ENCODE measurements around the gene RLN1.
"Not testable (repeated sequence)": the region's sequence is repeated elsewhere in the genome, so short reads cannot be mapped to it uniquely, and the experiment has no call there.

The RLN1 gene

GRCh38 chr9:5321058-5321457, 18.6 kb downstream of the RLN1 start:
- DNase-seq: no peak

- not testable (repeated sequence) for DNase-seq
Observed at GRCh38 chr9:5316406-5316805, 23.3 kb downstream of the RLN1 start.

DNA sequence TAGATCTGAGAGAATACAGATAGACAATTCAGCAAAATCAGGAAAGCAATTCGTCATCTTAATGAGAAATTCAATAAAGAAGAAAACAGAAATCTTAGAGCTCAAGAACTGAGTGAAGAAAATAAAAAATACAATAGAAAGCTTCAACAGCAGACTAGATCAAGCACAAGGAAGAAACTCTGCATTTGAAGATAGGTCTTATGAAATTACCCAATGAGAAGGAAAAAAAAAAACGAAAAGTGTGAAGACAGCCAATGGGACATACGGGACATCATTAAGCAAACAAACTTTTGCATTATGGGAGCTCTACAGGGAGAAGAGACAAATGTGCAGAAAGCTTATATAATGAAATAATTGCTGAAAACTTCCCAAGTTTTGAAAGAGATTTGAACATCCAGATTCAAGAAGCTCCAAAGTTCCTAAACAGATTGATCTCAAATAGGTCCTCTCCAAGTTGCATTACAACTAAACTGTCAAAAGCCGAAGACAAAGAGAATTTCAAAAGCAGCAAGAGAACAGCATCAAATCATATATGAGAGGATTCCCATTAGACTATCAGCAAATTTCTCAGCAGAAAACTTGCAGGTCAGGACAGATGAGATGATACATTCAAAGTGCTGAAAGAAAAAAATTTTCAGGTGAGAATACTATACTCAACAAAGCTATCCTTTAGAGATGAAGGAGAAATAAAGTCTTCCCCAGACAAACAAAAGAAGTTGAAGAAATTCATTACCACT, 24.3 kb downstream of the RLN1 start:
- no peak for DNase-seq

GRCh38 chr9:5310851-5311250, 28.8 kb downstream of the RLN1 start:
- DNase-seq: no peak

DNA sequence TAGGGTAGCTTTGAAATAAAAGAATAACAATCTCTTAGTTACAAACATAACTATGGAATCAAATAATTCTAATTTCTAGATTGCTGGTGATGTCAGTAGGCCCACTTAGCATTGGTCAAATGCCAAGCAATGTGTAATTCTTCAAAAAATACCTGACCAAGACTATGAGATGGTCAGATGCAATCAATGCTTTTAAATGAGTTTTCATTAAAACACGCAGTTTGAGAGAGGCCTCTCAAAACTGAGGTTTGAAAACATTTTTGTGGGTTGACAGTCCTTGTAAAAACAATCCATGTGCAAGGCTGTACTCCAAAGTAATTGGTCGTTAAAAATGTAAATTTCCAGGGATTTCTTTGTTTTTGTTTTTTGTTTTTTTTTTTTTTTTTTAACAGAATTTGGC, 33.9 kb downstream of the RLN1 start:
- DNase-seq: no peak

DNA sequence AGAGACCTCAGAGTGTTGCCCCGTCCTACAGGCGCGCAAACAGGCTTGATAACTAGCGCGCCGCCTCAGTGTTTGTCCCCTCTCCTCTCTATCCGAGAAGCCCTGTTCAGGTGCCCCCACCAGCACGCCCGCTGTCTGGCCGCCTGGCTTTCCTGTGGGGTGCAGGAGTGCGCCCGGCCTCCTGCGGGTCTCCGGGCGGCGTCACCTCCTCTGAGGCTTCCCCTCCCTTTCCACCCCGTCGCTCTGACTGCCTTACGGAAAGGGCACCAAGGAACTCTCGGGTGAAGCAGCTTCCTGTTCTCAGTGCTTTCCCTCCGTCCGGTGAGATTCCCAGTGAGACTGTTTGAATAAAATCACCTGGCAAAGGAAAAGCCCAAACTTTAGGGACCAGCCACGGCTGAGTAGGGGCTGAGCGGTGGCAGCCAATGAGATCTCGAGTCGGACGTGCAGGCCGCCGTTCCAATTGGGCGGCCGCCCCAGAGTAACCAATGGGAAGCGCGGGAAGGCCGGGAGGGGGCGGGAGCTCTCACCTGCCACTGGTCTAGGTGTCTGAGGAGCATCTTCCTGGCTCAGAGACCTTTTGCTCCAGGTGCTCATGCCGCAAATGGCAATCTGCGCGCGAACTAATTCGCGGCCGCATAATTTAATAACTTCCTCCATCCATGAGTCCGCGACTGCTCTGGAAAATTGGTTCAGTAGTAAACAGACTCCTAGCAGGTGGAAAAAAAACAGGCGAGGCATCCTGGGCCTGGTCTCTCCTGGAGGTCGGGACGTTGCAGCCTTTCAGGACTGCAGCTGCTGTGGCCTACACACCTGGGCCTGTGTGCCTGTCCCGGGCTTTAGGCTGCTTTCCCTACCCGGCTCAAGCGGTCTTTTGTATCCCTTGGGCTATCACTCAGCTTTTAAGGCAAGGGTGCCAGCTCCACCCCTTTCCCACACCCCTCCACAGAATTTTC, 35.6 kb downstream of the RLN1 start, which contains the start of gene RLN2:
Gene RLN2, minus strand, starts transcription at position 877 of the 956 bp plus-strand sequence. Its CDS starts 136 bp downstream, at position 741.
- DNase-seq: not testable (repeated sequence)

DNA sequence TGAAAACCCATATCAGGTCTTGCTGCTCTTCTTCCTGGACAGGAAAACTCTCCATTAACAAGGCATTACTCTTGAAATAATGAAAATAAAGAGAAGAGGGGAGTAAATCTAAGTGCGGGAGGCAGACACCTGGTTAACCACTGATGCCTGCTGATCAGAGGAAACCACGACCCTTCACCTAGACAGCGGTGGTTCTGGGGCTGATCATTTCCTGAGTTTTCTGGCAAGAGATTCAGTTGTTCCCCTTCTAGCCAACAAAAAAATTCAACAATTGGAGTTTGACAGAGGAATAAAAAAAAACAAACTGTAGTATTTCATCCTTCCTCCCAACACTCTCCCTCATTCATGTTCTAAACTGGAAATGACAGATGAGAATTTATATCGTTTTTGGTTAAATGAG, 38.1 kb downstream of the RLN1 start:
- DNase-seq: no peak

DNA sequence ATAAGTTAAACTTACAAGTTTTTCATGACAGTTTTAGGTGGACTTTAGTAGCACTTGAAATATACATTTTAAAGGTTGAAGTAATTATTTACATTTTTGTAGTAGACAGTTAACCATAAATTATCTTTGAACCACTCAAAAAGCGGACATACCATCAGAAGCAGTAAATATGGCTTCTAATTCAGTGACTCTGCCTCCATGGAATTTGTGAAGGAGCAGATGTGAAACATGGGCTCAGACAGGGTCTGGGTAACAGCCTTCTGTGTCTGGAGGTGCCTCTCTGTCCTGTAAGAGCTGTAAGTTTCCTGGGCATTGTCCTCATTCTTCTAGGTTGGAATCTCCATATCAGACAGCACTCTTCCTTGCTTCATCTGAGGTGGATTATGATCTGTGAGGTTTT, 47.5 kb downstream of the RLN1 start:
- DNase-seq: no peak

DNA sequence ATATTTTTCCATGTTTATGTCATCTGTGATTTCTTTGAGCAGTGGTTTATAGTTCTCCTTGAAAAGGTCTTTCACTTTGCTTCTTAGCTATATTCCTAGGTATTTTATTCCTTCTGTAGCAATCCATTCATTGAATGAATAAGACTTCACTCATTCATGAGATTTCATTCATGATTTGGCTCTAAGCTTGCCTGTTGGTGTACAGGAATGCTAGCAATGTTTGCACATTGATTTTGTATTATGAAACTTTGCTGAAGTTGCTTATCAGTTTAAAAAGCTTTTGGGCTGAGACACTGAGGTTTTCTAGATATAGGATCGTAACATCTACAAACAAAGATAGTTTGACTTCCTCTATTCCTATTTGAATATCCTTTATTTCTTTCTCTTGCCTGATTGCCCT, 51.1 kb downstream of the RLN1 start:
- no peak for DNase-seq

GRCh38 chr9:5286262-5286661, 53.4 kb downstream of the RLN1 start:
- DNase-seq: no peak
